HPDE6-E6E7 (cell line): ENCODE data around the gene WNT16.
"Not testable (repeated sequence)": the region's sequence is repeated elsewhere in the genome, so short reads cannot be mapped to it uniquely, and the experiment has no call there.

Experiments
- DNase-seq: peaks from one replicate; pipeline ENCODE4 v3.0.0; 2011; ENCODE audit warnings: missing footprints; ENCODE audit errors: extremely low spot score

Gene WNT16

GRCh38 chr7:121306565-121306964, 22.2 kb upstream of the WNT16 start:
- DNase-seq = no peak

- no peak for DNase-seq
Observed at GRCh38 chr7:121307021-121307574, 21.7 kb upstream of the WNT16 start.

- DNase-seq = peak; percentile 54
Observed at GRCh38 chr7:121313220-121313792, 15.5 kb upstream of the WNT16 start.

- no peak for DNase-seq
Observed at GRCh38 chr7:121313793-121314676, 14.8 kb upstream of the WNT16 start.

GRCh38 chr7:121315170-121315569, 13.6 kb upstream of the WNT16 start:
- not testable (repeated sequence) for DNase-seq

GRCh38 chr7:121322460-121322859, 6.3 kb upstream of the WNT16 start:
- DNase-seq = no peak

- no peak for DNase-seq
Observed at GRCh38 chr7:121323515-121324302, 5.1 kb upstream of the WNT16 start.

GRCh38 chr7:121327671-121328070, 1.1 kb upstream of the WNT16 start:
- no peak for DNase-seq

- DNase-seq = peak; percentile 59
Observed at GRCh38 chr7:121329191-121330052, 622 bp downstream of the WNT16 start.

- no peak for DNase-seq
Observed at GRCh38 chr7:121330053-121330833, 1.4 kb downstream of the WNT16 start.

- DNase-seq = no peak
Observed at GRCh38 chr7:121331048-121331447, 2.2 kb downstream of the WNT16 start.

GRCh38 chr7:121331574-121331973, 2.8 kb downstream of the WNT16 start:
- DNase-seq = no peak

- DNase-seq = no peak
Observed at GRCh38 chr7:121334376-121334775, 5.6 kb downstream of the WNT16 start.

GRCh38 chr7:121334875-121335648, 6.3 kb downstream of the WNT16 start:
- no peak for DNase-seq

- DNase-seq = no peak
Observed at GRCh38 chr7:121336579-121336978, 7.8 kb downstream of the WNT16 start.

- DNase-seq = no peak
Observed at GRCh38 chr7:121337398-121337797, 8.6 kb downstream of the WNT16 start.

GRCh38 chr7:121339082-121339481, 10.3 kb downstream of the WNT16 start:
- no peak for DNase-seq

- no peak for DNase-seq
Observed at GRCh38 chr7:121341933-121342332, 13.1 kb downstream of the WNT16 start.

- no peak for DNase-seq
Observed at GRCh38 chr7:121342631-121343030, 13.8 kb downstream of the WNT16 start.

GRCh38 chr7:121343302-121343701, 14.5 kb downstream of the WNT16 start:
- DNase-seq = no peak
